Esophagus (tissue), 2 donors: ENCODE data around the gene FAM110A. TPM values are rescaled to one million over a fixed set of nuclear protein-coding genes. Genes with fewer than 3 reads are reported as not detected.
"Not testable (repeated sequence)": the region's sequence is repeated elsewhere in the genome, so short reads cannot be mapped to it uniquely, and the experiment has no call there.

Source experiments
- H3K27ac ChIP-seq, 2 donors: one replicate each; pipeline ENCODE4 v1.5.1; 2013; ENCODE audit warnings: low read depth in 2 of 2, mild to moderate bottlenecking in 2 of 2, inconsistent platforms in 1 of 2, low read length in 1 of 2, moderate library complexity in 1 of 2
- H3K27me3 ChIP-seq, 2 donors: one replicate each; pipeline ENCODE4 v1.6.1; 2013; ENCODE audit warnings: low read length in 2 of 2, control low read depth in 1 of 2, mild to moderate bottlenecking in 1 of 2; ENCODE audit not compliant: insufficient read depth in 2 of 2, control insufficient read depth in 1 of 2
- H3K36me3 ChIP-seq, 2 donors: one replicate each; pipeline ENCODE4 v1.6.1; 2013; ENCODE audit warnings: low read length in 1 of 2; ENCODE audit not compliant: control insufficient read depth in 2 of 2, insufficient read depth in 2 of 2
- H3K4me1 ChIP-seq, 2 donors: one replicate each; pipeline ENCODE4 v1.6.1; 2013; ENCODE audit warnings: low read length in 1 of 2; ENCODE audit not compliant: control insufficient read depth in 2 of 2, insufficient read depth in 2 of 2
- H3K4me3 ChIP-seq, 2 donors: one replicate each; pipeline ENCODE4 v1.5.1; 2013; ENCODE audit warnings: low read length in 2 of 2, mild to moderate bottlenecking in 2 of 2, low read depth in 1 of 2, moderate library complexity in 1 of 2
- H3K9me3 ChIP-seq, 2 donors: one replicate each; pipeline ENCODE4 v1.6.1; 2013; ENCODE audit warnings: mild to moderate bottlenecking in 2 of 2, low read depth in 1 of 2, low read length in 1 of 2, moderate library complexity in 1 of 2; ENCODE audit not compliant: control insufficient read depth in 2 of 2, insufficient read depth in 1 of 2
- WGBS, 2 donors: extraction: QIAGEN DNeasy Blood & Tissue Kit; methylation state at CpG; one replicate each; pipeline ENCODE4 v1.1.7; 2013; 5-methylcytosine and 5-hydroxymethylcytosine counted together
- polyA plus RNA-seq, 2 donors: library from polyadenylated mRNA; stranded (reverse); fragments of 200-250 nt; gene quantifications; one replicate each; pipeline ENCODE4 v1.2.3, GENCODE V29; 2013
- donor health status: healthy with polysubstance abuse.
- donor health status: Bipolar disorder and iron deficiency.

The FAM110A gene
- polyA plus RNA-seq, 2 donors = 24.6 to 27.0 TPM

GRCh38 chr20:812435-812814, 21.1 kb upstream of the FAM110A start:
- not testable (repeated sequence) for H3K4me3 ChIP-seq, H3K27me3 ChIP-seq, H3K4me1 ChIP-seq, H3K36me3 ChIP-seq, H3K27ac ChIP-seq, H3K9me3 ChIP-seq
- 25 to 51% methylated on average over 2 of the region's 2 CpGs for WGBS, 2 donors

- Histone ChIP-seq H3K4me1 (no peaks in the 10 kb centered on the region), H3K27ac (no peak overlapping the region), H3K36me3 (no peaks in the 10 kb centered on the region), H3K4me3 (no peak overlapping the region), H3K9me3 (no peaks in the 10 kb centered on the region), H3K27me3 (no peaks in the 10 kb centered on the region)
- WGBS, 2 donors = 59 to 65% methylated on average over 8 of the region's 8 CpGs
These were observed 20.1 kb upstream of the FAM110A start for GRCh38 chr20:813390-813789.

- 81 to 89% methylated on average over 10 of the region's 10 CpGs for WGBS, 2 donors
- no peak overlapping the region for H3K4me3 ChIP-seq
- no peaks in the 10 kb centered on the region for H3K36me3 ChIP-seq
- no peaks in the 10 kb centered on the region for H3K27me3 ChIP-seq
- H3K9me3 ChIP-seq = no peaks in the 10 kb centered on the region
- no peaks in the 10 kb centered on the region for H3K4me1 ChIP-seq
- no peak overlapping the region for H3K27ac ChIP-seq
These were observed 18.3 kb upstream of the FAM110A start for GRCh38 chr20:815226-815625.

GRCh38 chr20:815914-816606, 17.5 kb upstream of the FAM110A start:
- no peaks in the 10 kb centered on the region for H3K27me3 ChIP-seq
- H3K36me3 ChIP-seq = no peaks in the 10 kb centered on the region
- no peaks in the 10 kb centered on the region for H3K9me3 ChIP-seq
- no peak overlapping the region for H3K4me3 ChIP-seq
- WGBS, 2 donors = 26% methylated on average over 13 of the region's 13 CpGs
- no peak overlapping the region for H3K27ac ChIP-seq
- H3K4me1 ChIP-seq = no peaks in the 10 kb centered on the region

- Histone ChIP-seq H3K27me3 (no peaks in the 10 kb centered on the region), H3K27ac (no peak overlapping the region), H3K9me3 (no peaks in the 10 kb centered on the region), H3K4me1 (no peaks in the 10 kb centered on the region), H3K4me3 (no peak overlapping the region), H3K36me3 (no peaks in the 10 kb centered on the region)
- 78 to 85% methylated on average over 13 to 17 of the region's 17 CpGs for WGBS, 2 donors
These were observed 15.4 kb upstream of the FAM110A start for GRCh38 chr20:818001-818664.

GRCh38 chr20:819680-820322, 13.7 kb upstream of the FAM110A start:
- 88 to 92% methylated on average over 7 to 8 of the region's 8 CpGs for WGBS, 2 donors
- H3K4me1 ChIP-seq = no peaks in the 10 kb centered on the region
- no peaks in the 10 kb centered on the region for H3K9me3 ChIP-seq
- H3K27me3 ChIP-seq = no peaks in the 10 kb centered on the region
- H3K27ac ChIP-seq = no peak overlapping the region
- H3K4me3 ChIP-seq = no peak overlapping the region
- H3K36me3 ChIP-seq = no peaks in the 10 kb centered on the region

GRCh38 chr20:820323-820953, 13.1 kb upstream of the FAM110A start:
- 95 to 98% methylated on average over 3 of the region's 3 CpGs for WGBS, 2 donors
- no peak overlapping the region for H3K27ac ChIP-seq
- H3K36me3 ChIP-seq = no peaks in the 10 kb centered on the region
- H3K9me3 ChIP-seq = no peaks in the 10 kb centered on the region
- H3K4me3 ChIP-seq = no peak overlapping the region
- no peaks in the 10 kb centered on the region for H3K4me1 ChIP-seq
- H3K27me3 ChIP-seq = no peaks in the 10 kb centered on the region

GRCh38 chr20:821046-821730, 12.3 kb upstream of the FAM110A start:
- H3K9me3 ChIP-seq = no peaks in the 10 kb centered on the region
- H3K36me3 ChIP-seq = no peaks in the 10 kb centered on the region
- 73 to 76% methylated on average over 6 of the region's 6 CpGs for WGBS, 2 donors
- H3K4me3 ChIP-seq = no peak overlapping the region
- no peak overlapping the region for H3K27ac ChIP-seq
- H3K4me1 ChIP-seq = no peaks in the 10 kb centered on the region
- no peaks in the 10 kb centered on the region for H3K27me3 ChIP-seq

- 84 to 90% methylated on average over 3 of the region's 3 CpGs for WGBS, 2 donors
- no peaks in the 10 kb centered on the region for H3K36me3 ChIP-seq
- H3K27ac ChIP-seq = no peak overlapping the region
- H3K27me3 ChIP-seq = no peaks in the 10 kb centered on the region
- H3K4me3 ChIP-seq = no peak overlapping the region
- no peaks in the 10 kb centered on the region for H3K4me1 ChIP-seq
- no peaks in the 10 kb centered on the region for H3K9me3 ChIP-seq
These were observed 11.8 kb upstream of the FAM110A start for GRCh38 chr20:821731-822065.
